ENCODE data around the gene SEMA5B. TPM values are rescaled to one million over a fixed set of nuclear protein-coding genes. Genes with fewer than 3 reads are reported as not detected.
A peak's percentile ranks its signal among the peaks of the same experiment; 100 is the strongest.

SEMA5B gene
- total RNA-seq: 1 to 10 TPM in 1 of 2 donors, under 1 TPM in 1; 0.68 to 1.3 TPM
- 2.0 TPM for polyA plus RNA-seq (ENCODE audit: insufficient read depth, low read depth, low replicate concordance)
- long read RNA-seq, donor 1, full-length matches to known transcripts: 2 of 28 reads
- long read RNA-seq, donor 1, partial matches to known transcripts: 26 of 28 reads
- long read RNA-seq, donor 1, other reads (novel, unspliced or antisense): 0 of 28 reads
- long read RNA-seq, donor 2: 0 reads

DNA sequence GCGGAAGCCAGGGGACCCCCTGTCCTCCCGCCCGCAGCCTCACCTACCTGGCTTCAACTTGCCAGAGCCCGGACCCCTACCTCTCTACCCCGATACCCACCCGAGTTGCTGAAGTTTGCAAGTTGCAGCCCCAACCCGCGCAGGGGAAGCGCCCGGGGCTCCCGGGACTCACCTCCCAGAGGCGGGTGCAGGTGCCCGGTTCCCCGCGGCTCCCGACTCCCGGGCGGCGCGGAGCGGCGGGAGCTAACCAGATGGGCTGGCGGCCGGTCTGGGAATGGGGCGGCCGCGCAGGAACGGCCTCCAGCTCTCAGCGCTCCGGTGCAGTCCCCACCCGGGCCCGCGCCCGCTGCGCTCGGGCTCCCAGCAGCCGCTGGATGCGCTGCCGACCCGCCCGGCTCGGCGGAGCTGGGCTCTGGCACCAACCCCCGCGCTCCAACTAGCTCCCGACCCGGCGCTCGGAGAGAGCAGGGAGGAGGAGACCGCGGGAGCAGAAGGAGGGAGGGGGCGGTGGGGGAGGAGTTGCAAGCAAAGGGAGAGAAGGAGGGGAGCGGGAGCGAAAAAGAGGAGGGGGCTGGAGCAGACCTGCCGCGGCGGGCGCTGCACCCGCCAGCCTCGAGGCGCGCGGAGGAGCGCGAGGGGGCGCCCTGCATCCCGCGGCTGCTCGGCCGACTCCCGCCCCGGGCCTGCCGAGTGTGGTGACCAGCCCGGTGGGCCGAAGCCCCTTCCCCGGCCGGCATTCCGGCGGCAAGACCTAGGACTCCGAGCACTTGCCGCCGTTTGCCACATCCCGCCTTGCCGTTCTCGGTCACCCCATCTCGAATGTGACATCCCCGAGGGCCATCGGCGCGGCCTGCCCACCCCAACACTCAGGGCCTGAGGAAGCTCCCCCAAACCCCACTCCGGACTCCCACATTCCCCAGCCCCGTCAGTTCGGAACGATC is at the start of gene SEMA5B:
Gene SEMA5B, minus strand, starts transcription at position 472 of the 941 bp plus-strand sequence. CDS start 66,500 bp downstream, outside the sequence.
- no peaks in the 10 kb centered on the region for H3K36me3 ChIP-seq (ENCODE audit: low read depth, missing control alignments)
- no peaks in the 10 kb centered on the region for H3K27me3 ChIP-seq
- DNase-seq: peak; percentile 44
- H3K4me1 ChIP-seq: peaks cover 26% of the 10 kb centered on the region
- H3K27ac ChIP-seq: no peak within 1 kb of the TSS
- H3K9me3 ChIP-seq: no peaks in the 10 kb centered on the region
- WGBS, 2 donors: 0 to 1% methylated on average over 31 to 86 of the region's 94 CpGs
- H3K4me3 ChIP-seq: peak within 1 kb of the TSS; percentile 16 to 60
- TF ChIP-seq, protein P1, sequence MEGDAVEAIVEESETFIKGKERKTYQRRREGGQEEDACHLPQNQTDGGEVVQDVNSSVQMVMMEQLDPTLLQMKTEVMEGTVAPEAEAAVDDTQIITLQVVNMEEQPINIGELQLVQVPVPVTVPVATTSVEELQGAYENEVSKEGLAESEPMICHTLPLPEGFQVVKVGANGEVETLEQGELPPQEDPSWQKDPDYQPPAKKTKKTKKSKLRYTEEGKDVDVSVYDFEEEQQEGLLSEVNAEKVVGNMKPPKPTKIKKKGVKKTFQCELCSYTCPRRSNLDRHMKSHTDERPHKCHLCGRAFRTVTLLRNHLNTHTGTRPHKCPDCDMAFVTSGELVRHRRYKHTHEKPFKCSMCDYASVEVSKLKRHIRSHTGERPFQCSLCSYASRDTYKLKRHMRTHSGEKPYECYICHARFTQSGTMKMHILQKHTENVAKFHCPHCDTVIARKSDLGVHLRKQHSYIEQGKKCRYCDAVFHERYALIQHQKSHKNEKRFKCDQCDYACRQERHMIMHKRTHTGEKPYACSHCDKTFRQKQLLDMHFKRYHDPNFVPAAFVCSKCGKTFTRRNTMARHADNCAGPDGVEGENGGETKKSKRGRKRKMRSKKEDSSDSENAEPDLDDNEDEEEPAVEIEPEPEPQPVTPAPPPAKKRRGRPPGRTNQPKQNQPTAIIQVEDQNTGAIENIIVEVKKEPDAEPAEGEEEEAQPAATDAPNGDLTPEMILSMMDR (IDR thresholded peaks at IDR 0.05): peak in 2 of 3 experiments; percentile 22 to 49
- no peak for TF ChIP-seq POLR2A (IDR thresholded peaks at IDR 0.05)
- intact Hi-C loops (cut with DNase I; ENCODE audit: low total_unique reads): loop anchor here (10.0 kb wide), 2 partner anchors 83 to 163 kb away; no protein-coding TSS in a partner anchor

- H3K27ac ChIP-seq: peak overlapping the region; percentile 52 to 81
- H3K27me3 ChIP-seq: no peaks in the 10 kb centered on the region
- H3K4me1 ChIP-seq: peaks cover 60% of the 10 kb centered on the region
- H3K36me3 ChIP-seq (ENCODE audit: low read depth, missing control alignments): no peaks in the 10 kb centered on the region
- H3K9me3 ChIP-seq: no peaks in the 10 kb centered on the region
- no peak overlapping the region for H3K4me3 ChIP-seq
- WGBS, 2 donors: 27 to 28% methylated on average over 6 of the region's 6 CpGs
- intact Hi-C loops (cut with DNase I; ENCODE audit: low total_unique reads): no loop called here
- TF ChIP-seq POLR2A (IDR thresholded peaks at IDR 0.05): no peak
- TF ChIP-seq, protein P1 (IDR thresholded peaks at IDR 0.05): no peak
- DNase-seq: peak; percentile 44
Observed at GRCh38 chr3:123076496-123077418, 49.2 kb upstream of the SEMA5B start.

- Histone ChIP-seq H3K4me1 (peaks cover 60% of the 10 kb centered on the region), H3K4me3 (no peak overlapping the region), H3K36me3 (ENCODE audit: low read depth, missing control alignments) (no peaks in the 10 kb centered on the region), H3K27ac (peak overlapping the region in 1 of 2 donors; percentile 81), H3K9me3 (no peaks in the 10 kb centered on the region), H3K27me3 (no peaks in the 10 kb centered on the region)
- TF ChIP-seq POLR2A (IDR thresholded peaks at IDR 0.05): no peak
- TF ChIP-seq, protein P1 (IDR thresholded peaks at IDR 0.05): no peak
- 74 to 86% methylated on average over 4 of the region's 4 CpGs for WGBS, 2 donors
- no peak for DNase-seq
- intact Hi-C loops (cut with DNase I; ENCODE audit: low total_unique reads): no loop called here
Observed at GRCh38 chr3:123076112-123076495, 48.5 kb upstream of the SEMA5B start.

GRCh38 chr3:123075359-123075758 is 47.8 kb upstream of the SEMA5B start:
- 44 to 52% methylated on average over 1 of the region's 1 CpG for WGBS, 2 donors
- no peak overlapping the region for H3K4me3 ChIP-seq
- H3K4me1 ChIP-seq: peaks cover 60% of the 10 kb centered on the region
- peak overlapping the region in 1 of 2 donors; percentile 50 for H3K27ac ChIP-seq
- TF ChIP-seq POLR2A (IDR thresholded peaks at IDR 0.05): no peak
- TF ChIP-seq, protein P1 (IDR thresholded peaks at IDR 0.05): no peak
- no peak for DNase-seq
- intact Hi-C loops (cut with DNase I; ENCODE audit: low total_unique reads): no loop called here
- H3K36me3 ChIP-seq (ENCODE audit: low read depth, missing control alignments): no peaks in the 10 kb centered on the region
- no peaks in the 10 kb centered on the region for H3K27me3 ChIP-seq
- H3K9me3 ChIP-seq: no peaks in the 10 kb centered on the region
